NCI-H1105 (cell line): Measurements from ENCODE around the gene LSP1.

Source experiments
- DNase-seq: peaks from one replicate; lab custom pipeline; 2025; lab: John Stamatoyannopoulos, UW

The LSP1 gene

DNA sequence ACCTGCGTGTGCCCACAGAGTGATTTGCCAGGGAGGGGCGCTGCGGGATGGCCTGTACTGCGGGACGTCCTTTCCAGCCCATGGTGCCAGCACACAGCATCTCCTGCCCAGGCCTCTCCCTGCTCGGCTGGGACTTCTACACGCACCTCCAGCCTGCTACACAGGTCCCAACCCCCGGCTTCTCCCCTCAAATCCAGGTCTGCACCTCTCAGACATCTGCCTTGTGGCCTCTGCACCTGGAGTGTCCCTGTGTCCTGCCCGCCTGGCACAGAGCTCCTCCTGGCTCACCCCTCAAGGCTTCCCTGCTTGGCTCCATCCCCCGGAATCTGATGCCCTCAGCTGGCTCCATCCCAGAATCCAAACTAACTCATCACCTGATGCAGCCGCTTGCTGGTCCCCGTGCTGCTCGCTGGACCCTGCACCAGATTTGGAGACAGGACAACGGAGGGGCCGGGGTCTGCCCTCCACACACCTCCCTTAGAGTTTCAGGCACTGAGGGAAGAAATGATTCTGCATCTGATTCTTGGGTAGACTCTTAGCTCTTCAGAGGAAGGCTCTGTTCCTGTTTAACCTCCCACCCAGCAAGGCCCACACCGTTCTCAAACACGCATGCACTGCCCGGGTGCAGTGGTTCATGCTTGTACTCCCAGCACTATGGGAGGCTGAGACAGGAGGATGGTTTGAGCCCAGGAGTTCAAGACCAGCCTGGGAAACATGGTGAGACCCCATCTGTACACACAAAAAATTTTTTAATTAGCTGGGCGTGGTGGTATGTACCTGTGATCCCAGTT, 4.0 kb upstream of the LSP1 start:
- DNase-seq = no peak

GRCh38 chr11:1851468-1852180, 1.3 kb upstream of the LSP1 start:
- DNase-seq = no peak

DNA sequence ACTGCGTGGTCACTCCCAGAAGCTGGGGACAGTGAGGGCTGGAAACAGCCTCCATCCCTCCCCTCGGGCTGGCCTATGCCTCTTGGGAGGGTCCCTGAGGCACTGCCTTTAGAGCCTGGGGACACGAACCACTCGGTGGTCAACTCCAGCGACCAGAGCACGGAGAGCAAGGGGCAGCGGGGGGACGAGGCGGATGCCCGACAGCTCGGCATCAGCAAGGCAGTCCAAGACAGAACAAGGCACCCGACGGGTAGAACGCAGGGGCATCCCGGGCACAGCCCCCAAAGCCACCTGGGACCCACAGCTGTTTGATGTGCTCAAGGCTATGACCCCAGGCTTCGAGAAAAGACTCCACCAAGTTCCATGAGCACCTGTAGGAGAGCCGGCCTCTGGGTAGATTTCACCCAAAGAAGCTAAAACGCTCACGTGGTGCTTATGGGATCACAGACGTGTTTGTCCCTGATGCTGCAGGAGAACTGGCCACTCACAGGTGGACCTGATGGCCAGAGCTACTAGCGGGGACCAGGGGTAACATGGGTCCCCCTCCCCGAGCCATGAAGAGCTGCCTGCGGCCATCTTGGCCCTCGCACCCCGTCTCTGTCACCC, 510 bp upstream of the LSP1 start:
- DNase-seq = no peak

- DNase-seq = no peak
These were observed 670 bp downstream of the LSP1 start for GRCh38 chr11:1853376-1854131.

GRCh38 chr11:1854132-1854948, 1.5 kb downstream of the LSP1 start:
- no peak for DNase-seq

- no peak for DNase-seq
These were observed 2.3 kb downstream of the LSP1 start for GRCh38 chr11:1854949-1855885.

- no peak for DNase-seq
These were observed 3.0 kb downstream of the LSP1 start for GRCh38 chr11:1855886-1856265.

DNA sequence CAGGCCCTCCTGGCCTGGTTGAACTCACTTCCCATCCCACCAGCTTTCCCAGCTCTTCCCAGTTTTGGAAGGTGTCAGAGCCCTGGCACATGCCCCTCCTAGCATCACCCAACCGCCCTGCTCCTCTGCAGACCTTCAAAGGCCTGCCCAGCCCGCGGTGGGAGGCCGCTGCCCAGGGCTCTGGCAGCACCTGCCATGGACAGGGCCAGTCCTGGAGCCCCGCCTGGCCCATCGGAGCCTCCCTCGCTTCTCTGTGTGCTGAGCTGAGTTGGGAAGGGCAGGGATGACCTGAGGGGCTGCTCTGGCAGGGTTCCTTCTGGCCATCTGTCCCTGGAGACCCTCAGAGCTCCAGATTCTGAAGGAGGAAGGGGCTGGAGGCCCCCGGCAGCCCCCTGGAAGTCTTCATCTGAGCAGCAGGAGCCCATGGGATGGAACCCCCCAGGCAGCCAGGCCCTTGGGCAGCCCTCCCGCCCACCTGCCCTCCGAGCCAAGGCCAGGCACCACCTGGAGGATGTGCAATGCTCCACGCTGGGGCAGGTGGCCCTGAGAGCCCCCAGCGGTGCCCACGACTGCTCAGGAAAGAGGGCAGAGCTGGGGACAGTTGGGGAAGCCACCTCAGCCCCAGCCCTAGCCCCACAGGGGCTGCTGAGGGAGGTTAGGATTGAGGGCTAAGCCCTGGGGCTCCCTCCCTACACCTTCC, 3.6 kb downstream of the LSP1 start:
- no peak for DNase-seq

- no peak for DNase-seq
These were observed 4.2 kb downstream of the LSP1 start for GRCh38 chr11:1857064-1857463.

- no peak for DNase-seq
These were observed 5.3 kb downstream of the LSP1 start for GRCh38 chr11:1858154-1858553.

GRCh38 chr11:1858576-1858975, 5.7 kb downstream of the LSP1 start:
- DNase-seq = no peak

GRCh38 chr11:1859004-1859403, 6.1 kb downstream of the LSP1 start:
- DNase-seq = no peak

GRCh38 chr11:1860108-1860507, 7.2 kb downstream of the LSP1 start:
- DNase-seq = no peak

DNA sequence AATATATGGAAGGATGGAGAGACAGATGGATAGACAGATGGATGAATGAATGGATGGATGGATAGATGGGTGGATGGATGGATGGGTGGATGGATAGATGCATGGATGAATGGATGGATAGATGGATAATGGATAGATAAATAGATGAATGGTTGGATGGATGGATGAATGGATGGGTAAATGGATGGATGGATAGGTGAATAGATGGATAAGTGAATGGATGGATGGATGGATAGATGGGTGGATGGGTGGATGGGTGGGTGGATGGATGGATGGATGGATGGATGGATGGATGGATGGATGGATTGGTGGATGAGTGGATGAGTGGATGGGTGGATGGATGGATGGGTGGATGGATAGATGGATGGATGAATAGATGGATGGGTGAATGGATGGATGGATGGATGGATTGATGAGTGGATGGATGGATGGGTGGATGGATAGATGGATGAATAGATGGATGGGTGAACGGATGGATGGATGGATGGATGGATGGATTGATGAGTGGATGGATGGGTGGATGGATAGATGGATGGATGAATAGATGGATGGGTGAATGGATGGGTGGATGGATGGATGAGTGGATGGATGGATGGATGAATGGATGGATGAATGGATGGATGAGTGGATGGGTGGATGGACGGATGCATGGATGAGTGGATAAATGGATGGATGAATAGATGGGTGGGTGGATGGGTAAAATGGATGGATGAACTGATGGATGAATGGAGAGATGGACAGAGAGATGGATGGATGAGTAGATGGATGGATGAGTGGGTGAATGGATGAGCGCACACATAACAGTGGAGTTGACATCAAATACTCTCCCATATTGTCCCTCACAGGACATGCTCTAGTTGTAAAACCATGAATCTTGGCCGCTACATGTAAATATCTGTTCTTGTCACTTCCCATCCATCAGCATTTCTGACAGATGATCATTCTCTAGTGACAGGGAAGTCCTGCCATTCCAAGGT, 8.8 kb downstream of the LSP1 start:
- no peak for DNase-seq

GRCh38 chr11:1862588-1863351, 9.9 kb downstream of the LSP1 start:
- no peak for DNase-seq

DNA sequence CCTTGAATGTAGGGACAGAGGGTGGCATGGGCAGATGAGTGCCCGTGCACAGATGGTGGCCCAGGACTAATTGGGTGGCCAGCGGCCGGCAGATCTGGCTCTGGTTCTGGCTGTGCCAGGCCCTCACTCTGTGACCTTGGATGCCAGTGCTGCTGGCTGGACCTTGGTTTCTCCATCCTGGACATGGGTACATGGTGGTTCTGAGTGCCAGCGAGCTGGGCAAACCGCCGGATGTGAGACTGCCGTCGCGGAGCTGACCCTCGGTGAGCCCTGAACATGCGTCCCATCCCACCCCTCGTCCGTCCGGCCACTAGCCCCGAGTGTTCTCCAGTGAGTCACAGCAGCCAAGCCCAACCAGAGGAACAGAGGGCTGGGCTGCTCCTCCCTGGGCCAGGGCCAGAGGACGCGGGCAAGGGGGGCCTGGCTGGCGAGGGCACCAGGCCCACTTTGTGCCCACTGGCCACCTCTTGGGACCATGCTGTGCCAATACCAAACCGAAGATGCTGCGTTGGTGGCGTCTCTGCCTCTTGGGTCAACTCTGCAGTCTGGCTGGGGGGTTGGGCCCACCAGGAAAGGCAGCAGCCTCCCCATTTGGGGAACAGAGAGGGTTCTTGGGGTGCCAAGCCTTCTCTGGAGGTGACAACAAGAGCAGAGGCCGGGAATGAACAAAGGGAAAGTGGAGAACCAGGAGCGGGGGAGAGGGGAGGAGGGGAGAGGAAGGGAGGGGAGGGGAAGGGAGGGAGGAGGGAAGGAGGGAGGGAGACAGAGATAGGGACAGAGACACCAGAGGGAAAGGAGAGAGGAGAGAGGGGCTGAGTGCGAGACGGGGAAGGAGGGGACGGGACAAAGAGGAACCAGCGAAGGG, 10.7 kb downstream of the LSP1 start:
- no peak for DNase-seq

DNA sequence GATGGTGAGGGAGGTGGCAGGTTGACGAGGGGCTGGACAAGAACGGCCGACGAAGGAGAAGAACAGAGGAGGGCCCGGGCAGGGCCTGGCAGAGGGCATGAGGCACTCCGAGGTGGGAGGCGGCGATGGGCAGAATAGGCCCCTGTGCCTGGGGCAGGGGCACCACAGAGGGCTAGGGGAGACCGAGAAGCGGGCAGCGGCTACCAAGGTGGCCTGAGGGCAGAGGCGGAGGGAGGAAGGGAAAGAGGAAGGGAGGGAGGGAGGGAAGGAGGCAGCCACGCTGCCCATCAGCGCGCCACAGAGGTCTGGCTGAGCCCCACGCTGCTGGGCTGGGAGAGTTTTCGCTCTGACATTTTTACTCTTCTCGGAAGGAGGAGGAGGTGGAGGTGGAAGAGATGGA, 11.3 kb downstream of the LSP1 start:
- no peak for DNase-seq
